A549 (cell line): ENCODE results near the gene DCAF5. TPM values are rescaled to one million over a fixed set of nuclear protein-coding genes. Genes with fewer than 3 reads are reported as not detected.

Source experiments
- ATAC-seq, 2 experiments: fragments of 200-7000 bp in 1 of 2; fragments of >200 bp in 1 of 2; cut with Nextera tagmentation in 1 of 2; cut with Tn5 transposase in 1 of 2; 3 replicates each; pipeline versions ENCODE4 v1.8.0 to v1.9.1; 2018 to 2020; ENCODE audit warnings: mild to moderate bottlenecking in 1 of 2, moderate library complexity in 1 of 2
- CTCF ChIA-PET: fragments of 300-600 bp; sonication (Branson Sonifier 250); formaldehyde crosslinking; extraction: SDS; loops from one replicate; lab custom pipeline; 2021; ENCODE audit warnings: antibody characterized with exemption, inconsistent platforms; lab: Yijun Ruan, JAX
- POLR2A ChIA-PET: fragments of 350-600 bp; formaldehyde crosslinking; extraction: SDS; loops from one replicate; lab custom pipeline; 2021; ENCODE audit warnings: antibody characterized with exemption, inconsistent platforms; lab: Yijun Ruan, JAX
- DNase-seq, 2 experiments: peaks; one replicate each; pipeline versions ENCODE4 v3.0.0 to v3.0.0-alpha.2; 2011 to 2016; ENCODE audit warnings: low read depth in 1 of 2, low spot score in 1 of 2
- FAIRE-seq: peaks from 2 replicates; lab custom pipeline; 2011; peaks lifted over from hg19 to GRCh38; lab: Jason Lieb, UNC
- H3K27ac ChIP-seq, 2 experiments: fragments of >200 bp; sonication (Bioruptor Twin); formaldehyde crosslinking; 3 replicates each; pipeline ENCODE4 v1.5.1; 2016 to 2017
- H3K4me1 ChIP-seq: fragments of >200 bp; sonication (Bioruptor Twin); formaldehyde crosslinking; 3 replicates; pipeline ENCODE4 v1.6.1; 2016
- H3K4me2 ChIP-seq: fragments of >200 bp; sonication (Bioruptor Twin); formaldehyde crosslinking; 3 replicates; pipeline ENCODE4 v1.6.1; 2016
- H3K4me3 ChIP-seq: fragments of >200 bp; sonication (Bioruptor Twin); formaldehyde crosslinking; 3 replicates; pipeline ENCODE4 v1.5.1; 2016
- H3K9me3 ChIP-seq: fragments of >200 bp; sonication (Bioruptor Twin); formaldehyde crosslinking; 3 replicates; pipeline ENCODE4 v1.6.1; 2016
- CEBPB ChIP-seq, 2 experiments: fragments of >200 bp in 1 of 2; sonication (Bioruptor Twin) in 1 of 2; formaldehyde crosslinking in 1 of 2; IDR thresholded peaks; 2 replicates each; pipeline ENCODE4 v1.6.1; 2012 to 2016
- ESRRA ChIP-seq: fragments of 150-350 bp; IDR thresholded peaks from 2 replicates; pipeline ENCODE4 v1.6.1; 2014; ENCODE audit warnings: mild to moderate bottlenecking, low read length, borderline replicate concordance
- FOSB ChIP-seq: fragments of 250-450 bp; sonication (Bioruptor Pico); IDR thresholded peaks from 2 replicates; pipeline ENCODE4 v1.5.0; 2020; ENCODE audit warnings: mild to moderate bottlenecking, moderate library complexity
- HES2 ChIP-seq: fragments of >200 bp; sonication (Bioruptor Twin); formaldehyde crosslinking; IDR thresholded peaks from 2 replicates; pipeline ENCODE4 v1.6.1; 2016
- MAFK ChIP-seq: fragments of 450-650 bp; IDR thresholded peaks from 2 replicates; pipeline ENCODE4 v1.6.1; 2014; ENCODE audit not compliant: partially characterized antibody
- MYC ChIP-seq: IDR thresholded peaks from 2 replicates; pipeline ENCODE4 v1.6.1; 2012; ENCODE audit warnings: mild to moderate bottlenecking, inconsistent platforms, low read length, improper control_type of control experiment, borderline replicate concordance
- PHF8 ChIP-seq: fragments of 200-600 bp; sonication (generic); IDR thresholded peaks from 2 replicates; pipeline ENCODE4 v1.6.1; 2016; ENCODE audit warnings: low read depth, mild to moderate bottlenecking, antibody characterized with exemption, moderate library complexity, borderline replicate concordance
- POLR2A ChIP-seq: IDR thresholded peaks from 2 replicates; pipeline ENCODE4 v1.6.1; 2012; ENCODE audit warnings: mild to moderate bottlenecking, low read length
- POLR2AphosphoS2 ChIP-seq: conservative IDR thresholded peaks from 2 replicates; pipeline ENCODE4 v1.6.1; 2012; ENCODE audit warnings: low read length, improper control_type of control experiment, inconsistent platforms
- RAD21 ChIP-seq, 2 experiments: fragments of >200 bp in 1 of 2; sonication (Bioruptor Twin) in 1 of 2; formaldehyde crosslinking in 1 of 2; IDR thresholded peaks in 1 of 2; conservative IDR thresholded peaks in 1 of 2; 2 replicates in 1 of 2; 3 replicates in 1 of 2; pipeline ENCODE4 v1.6.1; 2012 to 2018; ENCODE audit warnings: inconsistent platforms in 1 of 2
- SREBF2 ChIP-seq: fragments of 450-650 bp; IDR thresholded peaks from 2 replicates; pipeline ENCODE4 v1.6.1; 2014; ENCODE audit warnings: mild to moderate bottlenecking, moderate library complexity
- TP53 ChIP-seq: fragments of 250-450 bp; sonication (Bioruptor Pico); IDR thresholded peaks from 2 replicates; pipeline ENCODE4 v1.5.0; 2021; ENCODE audit warnings: mild to moderate bottlenecking, moderate library complexity
- ZC3H11A ChIP-seq: fragments of 450-650 bp; IDR thresholded peaks from 2 replicates; pipeline ENCODE4 v1.6.1; 2014; ENCODE audit warnings: antibody characterized with exemption, mild to moderate bottlenecking
- ZFP36 ChIP-seq: fragments of 450-650 bp; IDR thresholded peaks from 2 replicates; pipeline ENCODE4 v1.6.1; 2014; ENCODE audit warnings: borderline replicate concordance; ENCODE audit not compliant: partially characterized antibody
- ZSCAN20 ChIP-seq: fragments of 250-450 bp; sonication (Bioruptor Pico); IDR thresholded peaks from 2 replicates; pipeline ENCODE4 v1.8.0; 2022; ENCODE audit warnings: mild to moderate bottlenecking, moderate library complexity
- WGBS: methylation state at CpG from one replicate; pipeline ENCODE4 v1.1.6; 2017; ENCODE audit errors: missing lambda C conversion rate; 5-methylcytosine and 5-hydroxymethylcytosine counted together
- polyA plus RNA-seq, 4 experiments: library from polyadenylated mRNA; depleted of rRNA in 3 of 4; stranded (reverse); fragments of >200 nt; fragmentation: RNase III in 1 of 4; extraction: RNeasy Plus Mini Kit Qiagen cat#74134 plus additional on column Dnase treatment in 1 of 4; gene quantifications; 2 replicates in 3 of 4; 3 replicates in 1 of 4; pipeline ENCODE4 v1.2.3, GENCODE V29; 2011 to 2017

Gene DCAF5
- polyA plus RNA-seq, 2 of the 4 experiments (the other 2 are of a cell fraction): 14.3 to 23.7 TPM

- FAIRE-seq (no peak), DNase-seq (no peak), ATAC-seq (peak in 1 of 2 experiments; percentile 14; a peak in 2 of 6 replicates)
- CTCF ChIA-PET: interaction anchor here (0.8 to 1.3 kb wide), 2 partner anchors 14 to 134 kb away, joined by 3 read pairs; no protein-coding TSS in a partner anchor
- no peak overlapping the region; a peak in 1 of 6 replicates for H3K27ac ChIP-seq
- H3K9me3 ChIP-seq: no peaks in the 10 kb centered on the region
- no peak overlapping the region for H3K4me2 ChIP-seq
- POLR2A ChIA-PET: no interaction called here
- WGBS: 86% methylated on average over 7 of the region's 7 CpGs
- TF ChIP-seq ESRRA (no peak), POLR2A (no peak), ZSCAN20 (CRISPR knock-in tag) (no peak), SREBF2 (no peak), MAFK (no peak), HES2 (no peak), MYC (no peak), PHF8 (no peak), CEBPB (IDR thresholded peaks at IDR 0.05) (no peak), RAD21 (conservative IDR thresholded peaks at IDR 0.05 in 1 of 2, IDR thresholded peaks at IDR 0.05 in 1 of 2) (no peak)
- no peak overlapping the region for H3K4me3 ChIP-seq
- peaks cover 21% of the 10 kb centered on the region for H3K4me1 ChIP-seq
Measured at GRCh38 chr14:69045857-69046475, 107.0 kb downstream of the DCAF5 start.

- TF ChIP-seq FOSB (no peak), ZC3H11A (no peak), MAFK (peak; percentile 48)
- POLR2A ChIA-PET: no interaction called here
- WGBS: 84% methylated on average over 6 of the region's 6 CpGs
- no peak overlapping the region for H3K4me2 ChIP-seq
- H3K4me3 ChIP-seq: no peak overlapping the region
- no peak overlapping the region for H3K27ac ChIP-seq
- CTCF ChIA-PET: interaction anchor here (0.8 to 3.9 kb wide), 4 partner anchors 9 to 134 kb away, joined by 3 to 13 read pairs (median 6); no protein-coding TSS in a partner anchor
- ATAC-seq: no peak
- no peak for DNase-seq
- H3K9me3 ChIP-seq: no peaks in the 10 kb centered on the region
- no peak for FAIRE-seq
- H3K4me1 ChIP-seq: peaks cover 12% of the 10 kb centered on the region
Measured at GRCh38 chr14:69044965-69045555, 107.9 kb downstream of the DCAF5 start.

- DNase-seq (no peak), FAIRE-seq (no peak), ATAC-seq (no peak)
- no peak overlapping the region for H3K27ac ChIP-seq
- CTCF ChIA-PET: interaction anchor here (0.8 to 3.9 kb wide), 3 partner anchors 9 to 46 kb away, joined by 3 to 13 read pairs (median 8); no protein-coding TSS in a partner anchor
- no peaks in the 10 kb centered on the region for H3K9me3 ChIP-seq
- no peak overlapping the region for H3K4me3 ChIP-seq
- peaks cover 9% of the 10 kb centered on the region for H3K4me1 ChIP-seq
- H3K4me2 ChIP-seq: no peak overlapping the region
- 84% methylated on average over 2 of the region's 2 CpGs for WGBS
- TF ChIP-seq ZFP36: no peak
- no peak for TF ChIP-seq POLR2AphosphoS2
- TF ChIP-seq, all 56 proteins: peak for 0
- POLR2A ChIA-PET: no interaction called here
Measured at GRCh38 chr14:69044296-69044695, 108.6 kb downstream of the DCAF5 start.

DNA sequence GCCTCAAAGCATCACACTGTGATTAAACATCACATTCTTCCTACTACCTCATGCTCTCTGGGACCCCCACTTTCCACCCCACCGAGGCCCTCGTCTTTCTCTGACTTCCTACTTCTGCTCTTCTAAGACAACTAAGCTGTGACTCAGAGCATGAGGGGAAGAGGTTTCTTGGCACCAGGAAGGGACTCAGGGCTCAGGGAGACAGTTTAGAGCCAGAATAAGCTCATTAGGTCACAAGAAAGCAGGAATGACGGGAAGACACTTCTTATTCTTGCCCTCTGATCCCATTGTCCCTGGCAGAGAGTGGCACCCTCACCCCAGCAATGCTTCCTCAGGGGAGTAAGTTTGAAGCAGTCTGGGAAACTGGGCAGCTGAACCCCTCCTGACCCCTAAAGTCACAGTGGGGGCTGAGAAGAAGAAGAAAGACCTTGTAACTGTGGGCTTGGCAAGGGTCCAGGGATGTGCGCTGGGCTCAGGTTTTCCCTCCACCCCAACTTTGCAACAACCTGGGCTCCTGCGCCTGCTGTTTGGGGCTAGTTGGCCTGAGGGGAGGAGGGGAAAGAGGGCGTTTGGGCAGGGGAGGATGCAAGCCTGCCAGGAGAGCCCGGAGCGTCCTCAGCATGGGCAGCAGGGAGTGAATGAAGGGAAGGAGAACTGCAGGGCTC lies 109.2 kb downstream of the DCAF5 start:
- H3K4me1 ChIP-seq: peaks cover 13% of the 10 kb centered on the region
- ATAC-seq (no peak), DNase-seq (no peak), FAIRE-seq (no peak)
- H3K9me3 ChIP-seq: no peaks in the 10 kb centered on the region
- H3K27ac ChIP-seq: peak overlapping the region in 1 of 2 experiments; percentile 31; a peak in 1 of 6 replicates
- 88% methylated on average over 8 of the region's 8 CpGs for WGBS
- no peak for TF ChIP-seq ZFP36
- TF ChIP-seq TP53 (CRISPR knock-in tag): no peak
- no peak overlapping the region for H3K4me2 ChIP-seq
- H3K4me3 ChIP-seq: no peak overlapping the region
- CTCF ChIA-PET: interaction anchor here (0.8 to 3.9 kb wide), 6 partner anchors 10 to 132 kb away, joined by 3 to 13 read pairs (median 6); no protein-coding TSS in a partner anchor
- POLR2A ChIA-PET: no interaction called here
